ENCODE measurements around the gene ZNF620.

GRCh38 chr3:40465111-40465407, 40.8 kb upstream of the ZNF620 start:
- TF ChIP-seq CTCF (IDR thresholded peaks at IDR 0.05) = no peak
- TF ChIP-seq POLR2A (IDR thresholded peaks at IDR 0.05) = no peak
- TF ChIP-seq EP300 (IDR thresholded peaks at IDR 0.05) = no peak

All from tibial nerve (tissue), 4 donors.